DMS114 treated with DMSO at 0.1 percent for 48 hours (cell line): ENCODE data around the gene ESCO1.
"Not testable (repeated sequence)": the region's sequence is repeated elsewhere in the genome, so short reads cannot be mapped to it uniquely, and the experiment has no call there.

ENCODE experiments used
- DNase-seq: peaks from one replicate; lab custom pipeline; 2025; ENCODE audit not compliant: unreplicated experiment; lab: John Stamatoyannopoulos, UW

Gene ESCO1, protein sequence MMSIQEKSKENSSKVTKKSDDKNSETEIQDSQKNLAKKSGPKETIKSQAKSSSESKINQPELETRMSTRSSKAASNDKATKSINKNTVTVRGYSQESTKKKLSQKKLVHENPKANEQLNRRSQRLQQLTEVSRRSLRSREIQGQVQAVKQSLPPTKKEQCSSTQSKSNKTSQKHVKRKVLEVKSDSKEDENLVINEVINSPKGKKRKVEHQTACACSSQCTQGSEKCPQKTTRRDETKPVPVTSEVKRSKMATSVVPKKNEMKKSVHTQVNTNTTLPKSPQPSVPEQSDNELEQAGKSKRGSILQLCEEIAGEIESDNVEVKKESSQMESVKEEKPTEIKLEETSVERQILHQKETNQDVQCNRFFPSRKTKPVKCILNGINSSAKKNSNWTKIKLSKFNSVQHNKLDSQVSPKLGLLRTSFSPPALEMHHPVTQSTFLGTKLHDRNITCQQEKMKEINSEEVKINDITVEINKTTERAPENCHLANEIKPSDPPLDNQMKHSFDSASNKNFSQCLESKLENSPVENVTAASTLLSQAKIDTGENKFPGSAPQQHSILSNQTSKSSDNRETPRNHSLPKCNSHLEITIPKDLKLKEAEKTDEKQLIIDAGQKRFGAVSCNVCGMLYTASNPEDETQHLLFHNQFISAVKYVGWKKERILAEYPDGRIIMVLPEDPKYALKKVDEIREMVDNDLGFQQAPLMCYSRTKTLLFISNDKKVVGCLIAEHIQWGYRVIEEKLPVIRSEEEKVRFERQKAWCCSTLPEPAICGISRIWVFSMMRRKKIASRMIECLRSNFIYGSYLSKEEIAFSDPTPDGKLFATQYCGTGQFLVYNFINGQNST

DNA sequence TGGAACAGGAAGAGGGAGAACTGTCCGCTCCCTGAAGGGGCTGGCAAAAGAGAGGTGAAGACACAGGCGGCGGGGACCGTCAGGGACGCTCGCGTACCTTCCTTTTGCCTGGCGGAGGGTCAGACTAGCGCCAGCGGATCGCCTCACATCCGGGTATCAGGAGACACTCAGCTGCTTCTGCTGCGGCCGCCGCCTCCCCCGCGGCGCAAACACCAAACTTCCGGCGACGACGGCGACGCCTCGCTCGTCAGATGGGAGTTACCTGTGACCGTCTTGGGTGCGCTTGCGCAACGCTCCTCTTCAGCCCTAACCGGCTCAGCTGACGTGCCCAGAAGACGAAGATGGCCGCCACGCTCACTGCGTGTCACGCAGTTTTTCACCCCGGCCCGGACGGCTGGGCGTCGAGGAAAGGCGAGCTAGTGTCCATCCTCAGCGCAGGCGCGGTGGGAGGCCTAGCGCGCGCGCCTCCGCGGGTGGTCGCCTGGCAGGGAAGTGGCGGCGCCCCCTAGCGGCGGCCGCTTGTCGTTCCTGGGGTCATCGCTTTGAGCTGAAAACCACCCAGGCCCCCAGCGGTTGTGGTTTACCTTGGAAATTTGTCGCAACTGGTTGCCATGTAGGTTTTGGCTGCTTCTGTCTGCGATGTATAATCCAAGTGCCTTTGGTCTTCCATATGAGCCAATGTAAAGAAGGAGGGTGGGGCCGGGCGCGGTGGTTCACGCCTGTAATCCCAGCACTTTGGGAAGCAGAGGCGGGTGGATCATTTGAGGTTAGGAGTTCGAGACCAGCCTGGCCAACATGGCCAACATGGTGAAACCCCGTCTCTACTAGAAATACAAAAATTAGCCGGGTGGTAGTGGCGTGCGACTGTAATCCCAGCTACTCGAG, at the start of gene ESCO1:
Gene ESCO1, minus strand, starts transcription at position 179 of the 885 bp plus-strand sequence. CDS start 25,861 bp downstream, outside the sequence.
- DNase-seq, result peak; percentile 95

DNA sequence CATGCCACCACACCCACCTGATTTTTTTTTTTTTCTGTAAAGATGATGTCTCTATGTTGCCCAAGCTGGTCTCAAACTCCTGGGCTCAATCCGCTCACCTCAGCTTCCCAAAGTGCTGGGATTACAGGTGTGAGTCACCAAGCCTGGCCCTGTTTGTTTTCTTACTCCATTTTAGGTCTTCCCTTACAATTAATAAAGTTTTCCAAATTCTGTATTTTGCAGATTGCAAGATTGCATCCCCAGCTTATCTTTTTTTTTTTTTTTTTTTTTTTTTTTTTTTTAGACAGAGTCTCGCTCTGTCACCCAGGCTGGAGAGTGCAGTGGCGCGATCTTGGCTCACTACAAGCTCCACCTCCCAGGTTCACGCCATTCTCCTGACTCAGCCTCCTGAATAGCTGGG, 39.9 kb upstream of the ESCO1 start:
- DNase-seq, result not testable (repeated sequence)

DNA sequence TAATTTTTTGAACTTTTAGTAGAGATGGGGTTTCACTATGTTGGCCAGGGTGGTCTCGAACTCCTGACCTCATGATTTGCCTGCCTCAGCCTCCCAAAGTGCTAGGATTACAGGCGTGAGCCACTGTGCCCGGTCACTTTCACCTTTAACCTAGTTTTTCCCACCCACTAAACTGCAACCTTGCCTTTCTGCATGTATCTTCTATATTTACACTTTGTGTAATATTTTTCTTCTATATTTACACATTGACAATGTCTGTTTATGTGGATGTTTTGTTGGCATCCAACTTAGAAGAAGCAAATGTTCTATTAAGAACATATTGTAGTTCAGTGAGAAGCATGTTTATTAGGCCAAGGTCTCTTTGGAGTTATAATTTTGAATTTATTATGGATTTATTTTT, 38.3 kb upstream of the ESCO1 start:
- no peak for DNase-seq

DNA sequence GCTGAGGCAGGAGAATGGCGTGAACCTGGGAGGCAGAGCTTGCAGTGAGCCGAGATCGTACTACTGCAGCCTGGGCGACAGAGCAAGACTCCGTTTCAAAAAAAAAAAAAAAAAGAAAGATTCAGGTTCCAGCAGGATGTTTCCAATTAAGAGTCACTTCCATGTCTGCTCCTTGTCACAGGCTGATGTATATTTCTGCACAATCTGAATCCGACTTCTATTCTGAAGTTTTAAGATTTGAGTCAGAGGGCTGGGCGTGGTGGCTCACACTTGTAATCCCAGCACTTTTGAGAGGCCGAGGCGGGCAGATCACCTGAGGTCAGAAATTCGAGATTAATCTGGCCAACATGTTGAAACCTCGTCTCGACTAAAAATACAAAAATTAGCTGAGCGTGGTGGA, 36.3 kb upstream of the ESCO1 start:
- DNase-seq, result no peak

DNA sequence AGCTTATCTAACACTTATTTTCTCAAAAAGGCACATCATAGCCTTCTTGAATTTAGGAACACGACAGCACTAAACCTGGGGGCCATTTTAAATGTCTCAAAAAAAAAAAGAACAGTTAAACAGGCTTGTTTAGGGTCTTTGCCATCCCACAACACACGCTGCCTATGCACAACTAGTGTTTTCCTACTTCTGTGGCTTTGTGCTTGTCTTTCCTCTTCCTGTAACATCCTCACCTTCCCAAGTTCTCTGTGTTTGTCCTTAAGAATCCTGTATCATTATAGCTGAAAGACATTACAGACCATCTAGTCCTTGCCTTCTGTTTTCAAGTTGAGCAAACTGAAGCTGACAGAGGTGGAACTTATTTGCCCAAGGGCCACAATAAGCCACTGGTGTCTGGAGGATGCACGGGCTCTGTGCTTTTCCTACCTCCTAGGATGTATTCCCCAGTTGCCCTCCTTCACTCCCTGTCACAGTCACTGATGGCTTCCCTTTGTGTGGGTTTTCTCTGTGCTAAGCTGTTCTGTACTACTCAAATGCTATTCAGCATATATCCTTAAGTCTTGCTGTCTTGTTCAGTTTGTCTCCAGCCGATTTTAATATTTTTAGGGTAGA, 34.2 kb upstream of the ESCO1 start:
- no peak for DNase-seq

DNA sequence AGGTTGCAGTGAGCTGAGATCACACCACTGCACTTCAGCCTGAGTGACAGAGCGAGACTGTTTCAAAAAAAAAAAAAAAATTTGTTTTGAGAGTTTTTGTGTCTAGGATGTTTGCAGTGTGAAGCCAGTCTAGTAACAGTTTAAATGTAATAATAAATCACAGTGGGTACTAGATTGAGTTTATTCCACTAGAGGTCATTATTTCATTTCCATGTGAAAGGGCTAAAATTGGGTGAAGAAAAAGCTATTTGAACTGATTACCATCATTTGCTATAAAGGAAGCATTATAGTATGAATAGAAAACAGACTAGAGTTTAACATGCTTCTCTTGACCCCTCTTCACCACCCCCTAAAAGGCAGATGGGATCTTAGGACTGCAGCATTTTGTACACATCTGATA, 31.9 kb upstream of the ESCO1 start:
- no peak for DNase-seq

DNA sequence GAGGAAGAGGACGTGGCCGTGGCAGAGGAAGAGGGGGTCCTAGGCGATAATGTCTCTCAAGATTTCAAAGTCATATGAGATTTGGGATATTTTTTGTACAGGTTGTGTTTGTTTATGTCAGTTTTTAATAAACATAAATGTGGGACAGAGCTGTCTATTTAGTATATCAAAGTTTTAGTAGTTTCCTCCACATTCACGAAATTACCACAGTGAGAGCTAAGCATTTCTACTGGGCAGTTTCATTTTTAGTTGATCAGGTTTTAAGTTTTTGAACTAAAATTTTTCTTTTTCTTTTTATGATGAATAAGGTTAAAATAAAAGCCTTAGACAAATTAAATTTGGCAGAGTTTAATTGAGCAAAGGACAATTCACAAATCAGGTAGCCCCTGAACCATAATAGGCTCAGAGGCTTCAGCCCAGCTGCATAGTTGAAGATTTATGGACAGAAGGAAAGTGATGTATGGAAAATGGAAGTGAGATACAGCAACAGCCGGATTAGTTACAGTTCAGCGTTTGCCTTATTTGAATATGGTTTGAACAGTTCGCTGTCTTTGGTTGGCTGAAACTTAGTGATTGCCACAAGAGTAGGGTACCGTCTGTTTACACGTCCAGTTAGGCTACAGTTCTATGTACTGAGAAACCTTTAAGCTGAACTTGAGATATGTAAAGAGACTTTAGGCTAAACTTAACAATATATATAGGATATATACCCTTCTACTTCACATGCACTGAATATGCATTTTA, 28.8 kb upstream of the ESCO1 start:
- no peak for DNase-seq

DNA sequence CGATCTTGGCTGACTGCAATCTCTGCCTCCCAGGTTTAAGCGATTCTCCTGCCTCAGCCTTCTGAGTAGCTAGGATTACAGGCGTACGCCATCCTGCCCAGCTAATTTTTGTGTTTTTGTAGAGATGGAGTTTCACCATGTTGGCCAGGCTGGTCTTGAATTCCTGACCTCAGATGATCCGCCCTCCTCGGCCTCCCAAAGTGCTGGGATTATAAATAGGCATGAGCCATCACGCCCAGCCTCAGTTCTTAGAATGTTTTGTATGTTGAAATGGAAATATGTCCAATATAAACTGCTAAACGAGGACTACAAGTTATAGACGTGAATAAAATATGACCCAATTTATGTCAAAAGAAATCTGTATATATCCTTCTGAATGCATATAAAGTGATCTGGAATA, 21.1 kb upstream of the ESCO1 start:
- not testable (repeated sequence) for DNase-seq

DNA sequence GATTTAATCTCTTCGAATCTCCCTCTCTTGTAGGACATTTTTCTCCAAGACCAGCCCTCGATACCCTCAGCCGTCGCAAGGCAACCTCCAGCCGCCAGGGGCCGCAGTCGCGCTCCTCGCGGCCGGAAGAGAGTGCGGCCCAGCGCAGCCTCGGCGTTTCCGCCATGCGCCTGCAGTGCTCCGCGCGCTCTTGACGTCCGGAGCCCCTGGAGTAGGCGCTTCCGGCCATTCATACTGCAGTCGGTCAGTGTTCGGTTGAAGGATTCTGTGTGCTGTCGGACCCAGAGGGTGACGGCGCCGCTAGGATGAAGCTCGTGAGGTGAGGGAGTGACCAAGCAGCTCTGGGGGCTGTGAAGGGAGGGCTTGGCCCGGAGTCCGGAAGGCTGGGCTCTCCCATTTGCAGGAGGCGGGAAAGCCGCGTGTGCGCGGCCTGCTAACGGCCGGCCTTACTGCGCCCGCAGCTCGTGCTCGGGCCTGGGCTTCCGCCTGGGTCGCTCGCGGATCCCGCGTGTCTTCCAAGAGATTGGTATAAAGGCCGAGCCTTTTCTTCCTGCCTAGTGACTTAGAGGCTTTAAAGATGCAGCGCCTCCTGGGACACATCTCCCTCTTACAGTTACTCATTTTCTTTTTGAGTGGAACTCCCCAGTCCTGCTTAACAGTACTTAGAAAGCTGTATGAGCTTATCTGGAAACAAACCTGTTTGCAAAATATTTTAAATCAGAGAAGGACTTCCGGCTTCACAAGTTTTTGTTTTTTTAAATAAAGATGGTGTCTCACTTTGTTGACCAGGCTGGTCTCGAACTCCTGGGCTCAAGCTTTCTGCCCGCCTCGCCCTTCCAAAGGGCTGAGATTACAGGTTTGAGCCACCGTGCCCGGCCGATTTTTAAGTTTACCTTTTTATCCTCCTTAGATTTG, 11.9 kb upstream of the ESCO1 start, which contains the start of gene SNRPD1:
Gene SNRPD1, plus strand, starts transcription at position 190 of the 915 bp plus-strand sequence. Its CDS starts 116 bp downstream, at position 306.
- DNase-seq, result peak; percentile 81

DNA sequence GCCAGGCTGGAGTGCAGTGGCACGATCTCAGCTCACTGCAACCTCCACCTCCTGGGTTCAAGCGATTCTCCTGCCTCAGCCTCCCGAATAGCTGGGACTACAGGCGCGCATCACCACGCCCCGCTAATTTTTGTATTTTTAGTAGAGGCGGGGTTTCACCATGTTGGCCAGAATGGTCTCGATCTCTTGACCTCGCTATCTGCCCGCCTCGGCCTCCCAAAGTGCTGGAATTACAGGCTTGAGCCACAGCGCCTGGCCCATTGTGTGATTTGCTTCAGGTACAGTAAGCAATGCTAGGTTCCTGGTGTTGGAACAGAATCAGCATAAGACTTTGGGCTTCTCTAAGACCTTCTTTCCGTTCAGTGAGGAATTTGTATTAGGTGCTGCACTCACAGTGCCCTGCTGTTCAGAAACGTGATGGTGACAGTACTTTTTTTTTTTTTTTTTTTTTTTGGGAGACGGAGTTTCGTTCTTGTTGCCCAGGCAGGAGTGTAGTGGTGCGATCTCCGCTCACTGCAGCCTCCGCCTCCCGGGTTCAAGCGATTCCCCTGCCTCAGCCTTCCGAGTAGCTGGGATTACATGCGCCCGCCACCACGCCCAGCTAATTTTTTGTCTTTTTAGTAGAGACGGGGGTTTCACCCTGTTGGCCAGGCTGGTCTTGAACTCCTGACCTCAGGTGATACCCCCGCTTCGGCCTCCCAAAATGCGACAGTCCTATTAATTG, 11.1 kb upstream of the ESCO1 start:
- DNase-seq, result not testable (repeated sequence)

DNA sequence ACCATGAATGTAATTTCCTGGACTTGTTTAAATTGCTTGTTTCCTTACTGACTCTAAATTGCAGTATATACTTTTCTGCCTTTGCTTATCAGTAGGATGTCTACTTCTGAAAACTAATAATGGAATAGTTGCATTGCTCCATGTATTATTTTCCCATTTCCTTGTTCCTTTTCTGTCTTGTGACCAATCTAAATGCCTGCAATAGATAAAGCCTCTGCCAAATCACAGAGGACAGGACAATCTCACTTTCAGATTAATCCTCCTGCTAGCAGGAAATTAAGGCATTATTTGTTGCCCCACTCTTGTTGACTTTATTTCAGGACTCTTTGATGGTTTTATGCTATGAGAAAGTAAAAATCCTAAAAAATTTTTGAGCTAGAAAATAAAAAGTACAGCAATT, 4.7 kb upstream of the ESCO1 start:
- DNase-seq, result no peak

DNA sequence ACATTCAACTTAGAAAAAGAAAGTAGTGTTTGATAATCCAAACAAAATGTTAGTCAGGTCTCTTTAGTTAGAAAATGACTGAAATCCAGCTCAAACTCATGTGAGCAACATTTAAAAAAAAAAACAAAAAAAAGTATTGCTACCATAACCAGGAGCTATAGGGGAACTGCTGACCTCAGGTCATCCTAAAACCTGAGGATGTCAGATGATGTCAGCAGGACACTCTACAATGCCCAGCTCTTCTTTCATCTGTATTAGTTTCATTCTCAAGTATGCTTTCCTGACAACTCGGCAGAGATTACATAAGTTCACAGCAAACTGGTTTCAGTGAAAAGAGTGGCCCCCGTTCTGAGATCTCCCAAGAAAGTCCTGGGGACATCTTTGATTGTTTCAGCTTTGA, 4.2 kb upstream of the ESCO1 start:
- no peak for DNase-seq

DNA sequence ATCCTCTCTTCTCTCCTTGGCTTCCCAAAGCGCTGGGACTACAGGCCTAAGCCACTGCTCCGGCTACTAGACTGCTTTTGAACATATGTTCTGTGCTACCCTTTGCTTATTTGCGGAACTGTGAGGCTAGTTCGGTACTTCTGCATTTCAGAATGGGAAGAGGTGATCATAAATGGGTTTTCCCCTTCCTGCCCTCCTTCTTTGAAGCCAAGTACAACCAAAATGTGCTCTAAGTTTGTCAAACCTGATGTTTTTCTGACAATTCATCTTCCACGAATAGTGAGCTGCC, 1.7 kb upstream of the ESCO1 start:
- no peak for DNase-seq

DNA sequence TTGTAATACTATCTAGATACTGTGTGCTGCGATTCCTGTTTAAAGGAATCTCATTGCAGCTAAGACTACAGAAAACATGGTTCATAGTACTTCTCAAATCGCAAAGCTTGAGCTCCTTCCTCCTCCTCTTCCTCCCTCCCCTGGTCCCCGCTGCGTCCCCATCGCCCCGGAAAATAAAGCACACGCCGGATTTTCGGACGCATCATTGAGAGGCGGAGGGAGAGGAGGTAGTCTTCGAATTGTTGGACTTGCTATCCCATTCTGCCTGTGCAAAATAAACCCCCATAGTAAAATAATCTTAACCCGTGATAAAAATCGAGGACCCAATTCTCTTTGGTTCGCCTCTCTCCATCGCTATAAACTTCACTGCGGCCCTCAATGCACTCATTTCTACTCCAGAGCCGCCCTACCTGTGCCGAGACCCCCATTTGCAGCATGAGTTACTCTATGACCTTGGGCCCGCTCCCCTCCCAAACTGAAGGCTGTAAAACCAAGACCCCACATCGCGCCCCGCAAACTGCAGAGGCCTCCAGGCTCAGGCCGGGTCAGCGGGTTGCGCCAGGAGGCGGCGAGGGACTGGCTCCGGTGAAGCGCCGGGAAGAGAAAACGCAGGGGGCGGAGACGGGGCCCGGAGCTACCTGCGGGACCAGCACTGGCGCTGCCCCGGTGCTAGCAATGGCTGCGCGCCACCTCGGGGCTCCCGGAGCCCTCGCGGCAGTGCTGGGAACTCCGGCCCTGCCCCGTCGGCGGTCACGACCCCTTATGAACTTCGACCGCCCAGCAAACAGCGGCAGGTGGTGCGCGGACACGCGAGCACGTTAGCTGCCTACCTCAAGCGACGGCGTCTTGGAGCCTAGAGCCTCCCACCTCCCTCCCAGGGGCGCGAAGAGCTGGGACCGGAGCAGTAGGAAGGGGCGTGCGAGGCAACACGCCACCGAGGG, 649 bp downstream of the ESCO1 start:
- peak; percentile 20 for DNase-seq

DNA sequence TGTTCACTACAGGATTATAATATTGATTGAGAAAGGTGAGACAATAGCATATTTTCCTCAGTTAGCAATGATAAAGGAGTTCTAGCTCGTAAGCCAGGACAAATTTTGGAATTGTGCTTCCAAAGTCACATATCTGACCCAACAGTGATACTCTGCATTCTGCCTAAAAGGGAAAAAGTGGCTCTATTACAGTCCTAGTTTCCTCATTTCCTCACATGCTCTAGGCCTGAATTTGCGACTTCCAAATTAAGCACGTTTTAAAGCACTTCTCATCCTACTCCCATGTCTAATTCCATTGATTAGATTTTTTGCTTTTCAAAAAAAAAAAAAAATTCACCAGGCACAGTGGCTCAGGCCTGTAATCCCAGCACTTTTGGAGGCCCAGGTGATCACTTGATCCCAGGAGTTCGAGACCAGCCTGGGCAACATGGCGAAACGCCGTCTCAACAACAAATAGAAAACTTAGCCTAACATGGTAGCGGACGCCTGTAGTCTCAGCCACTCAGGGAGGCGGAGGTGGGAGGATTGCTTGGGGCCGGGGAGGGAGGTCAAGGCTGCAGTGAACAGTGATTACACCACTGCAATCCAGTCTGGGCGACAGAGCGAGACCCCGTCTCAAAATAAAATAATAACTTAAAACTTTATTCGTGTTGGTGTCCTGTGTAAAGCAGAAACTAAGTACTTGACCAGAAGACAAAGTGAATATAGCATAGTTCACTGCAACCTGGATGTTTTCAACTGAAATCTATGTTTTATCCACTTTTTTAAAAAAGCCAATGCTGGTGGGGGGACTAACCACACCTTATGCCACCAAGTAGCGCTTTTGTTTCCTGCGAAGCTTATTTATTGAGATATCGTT, 1.5 kb downstream of the ESCO1 start:
- DNase-seq, result peak; percentile 26

DNA sequence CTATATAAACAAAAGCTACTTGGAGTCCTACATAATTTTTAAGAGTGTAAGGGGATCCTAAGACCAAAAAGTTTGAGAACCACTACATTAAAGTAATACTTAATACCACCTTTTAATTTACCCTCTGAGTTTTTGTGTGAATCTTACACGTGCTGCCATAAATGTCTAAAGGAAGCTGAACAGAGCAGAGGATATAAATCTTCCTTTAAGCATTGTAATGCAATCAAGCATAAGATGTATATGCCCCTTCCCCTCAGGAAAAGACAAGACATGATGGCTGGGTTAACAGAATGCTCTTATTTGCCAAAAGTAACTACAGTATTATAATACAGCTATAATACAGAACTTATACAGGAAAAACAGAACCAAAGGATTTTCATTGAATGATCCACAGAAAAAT, 2.9 kb downstream of the ESCO1 start:
- DNase-seq, result no peak
